Coronary artery (tissue), 2 donors: ENCODE results near the gene SPDYE4.

Experiments used
- DNase-seq: peaks from one replicate; pipeline ENCODE4 v3.0.0-alpha.2; 2017; ENCODE audit warnings: low spot score
- H3K27ac ChIP-seq, 2 donors: fragments of 200-600 bp; sonication (generic); one replicate each; pipeline ENCODE4 v1.5.1; 2016 to 2019
- H3K4me3 ChIP-seq: fragments of 200-600 bp; sonication (generic); 2 replicates; pipeline ENCODE4 v1.5.1; 2016; ENCODE audit warnings: mild to moderate bottlenecking, moderate library complexity
- CTCF ChIP-seq: fragments of 200-600 bp; sonication (generic); IDR thresholded peaks from one replicate; pipeline ENCODE4 v1.5.1; 2019; ENCODE audit warnings: antibody characterized with exemption

Gene SPDYE4

DNA sequence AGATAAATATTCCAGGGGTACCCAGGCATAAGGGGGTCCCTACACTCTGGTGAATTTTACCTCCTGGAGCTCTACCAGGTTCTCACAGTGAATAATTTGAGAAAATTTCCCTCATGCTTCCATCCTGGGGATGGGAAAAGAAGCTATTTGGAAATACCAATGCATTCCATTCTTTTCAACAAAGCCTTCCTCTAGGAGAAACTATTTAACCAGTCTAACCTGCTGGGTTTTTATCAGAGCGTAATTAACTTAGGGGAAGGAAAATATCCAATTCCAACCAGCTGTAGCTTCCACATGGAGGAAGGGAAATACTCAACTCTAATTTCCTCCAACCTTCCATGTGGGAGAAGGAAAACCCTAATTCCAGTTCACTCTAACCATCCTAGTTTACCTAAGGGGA is 23.8 kb upstream of the SPDYE4 start:
- DNase-seq: no peak
- Histone ChIP-seq H3K27ac (no peak overlapping the region), H3K4me3 (no peak overlapping the region)
- TF ChIP-seq CTCF: no peak

DNA sequence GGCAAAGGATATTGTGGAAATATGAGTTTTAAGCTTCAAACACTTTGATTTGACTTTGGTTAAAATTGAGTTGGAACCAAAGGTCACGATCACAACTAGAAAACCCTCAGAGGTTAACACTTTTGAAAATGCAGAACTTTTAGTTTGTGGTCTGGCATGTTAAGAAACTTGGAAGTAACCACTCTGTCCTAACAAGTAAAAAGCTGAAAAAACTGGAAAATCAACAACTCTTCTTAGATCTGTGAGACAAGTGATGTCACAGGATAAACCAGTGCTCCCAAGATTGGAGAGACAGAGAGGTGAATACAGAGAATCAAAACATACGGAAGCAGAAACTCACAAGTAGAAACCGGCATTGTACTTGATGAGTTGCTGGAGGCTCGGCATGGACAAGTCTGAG is 23.4 kb upstream of the SPDYE4 start:
- no peak for TF ChIP-seq CTCF
- DNase-seq: peak; percentile 9
- H3K4me3 ChIP-seq: no peak overlapping the region
- no peak overlapping the region for H3K27ac ChIP-seq

GRCh38 chr17:8776881-8777280 is 18.5 kb upstream of the SPDYE4 start:
- no peak for DNase-seq
- H3K27ac ChIP-seq: peak overlapping the region; percentile 37 to 57
- H3K4me3 ChIP-seq: no peak overlapping the region
- no peak for TF ChIP-seq CTCF

GRCh38 chr17:8776248-8776647 is 17.9 kb upstream of the SPDYE4 start:
- peak; percentile 43 for DNase-seq

DNA sequence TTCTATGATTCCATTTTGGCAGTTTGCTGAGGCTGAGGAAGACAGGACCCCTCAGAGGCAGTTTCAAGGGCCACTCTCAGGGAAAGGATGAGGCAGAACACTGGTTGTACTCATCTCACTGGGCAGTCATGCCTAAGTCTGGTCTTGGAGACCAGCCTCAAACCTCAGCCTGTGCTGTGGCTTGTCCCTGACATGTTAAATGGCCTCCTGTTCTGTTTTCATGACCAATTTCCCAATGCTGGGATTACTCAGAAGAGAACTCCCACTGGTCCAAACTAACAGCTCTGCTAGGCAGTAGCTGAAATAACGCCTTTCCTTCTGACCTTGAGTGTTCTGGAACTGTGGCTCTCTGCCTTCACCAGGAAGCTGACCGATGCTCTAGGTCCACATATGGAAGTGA is 8.4 kb upstream of the SPDYE4 start:
- no peak for TF ChIP-seq CTCF

More at GRCh38 chr17:8776248-8776647, 17.9 kb upstream of the SPDYE4 start:
- Histone ChIP-seq H3K4me3 (no peak overlapping the region), H3K27ac (peak overlapping the region in 1 of 2 donors; percentile 20)
- TF ChIP-seq CTCF: no peak

GRCh38 chr17:8762012-8762411 is 3.7 kb upstream of the SPDYE4 start:
- no peak overlapping the region for H3K27ac ChIP-seq
- TF ChIP-seq CTCF: no peak
- no peak overlapping the region for H3K4me3 ChIP-seq
- peak; percentile 41 for DNase-seq

More for the DNA sequence above, 8.4 kb upstream of the SPDYE4 start:
- H3K4me3 ChIP-seq: no peak overlapping the region
- peak; percentile 35 for DNase-seq
- no peak overlapping the region for H3K27ac ChIP-seq

DNA sequence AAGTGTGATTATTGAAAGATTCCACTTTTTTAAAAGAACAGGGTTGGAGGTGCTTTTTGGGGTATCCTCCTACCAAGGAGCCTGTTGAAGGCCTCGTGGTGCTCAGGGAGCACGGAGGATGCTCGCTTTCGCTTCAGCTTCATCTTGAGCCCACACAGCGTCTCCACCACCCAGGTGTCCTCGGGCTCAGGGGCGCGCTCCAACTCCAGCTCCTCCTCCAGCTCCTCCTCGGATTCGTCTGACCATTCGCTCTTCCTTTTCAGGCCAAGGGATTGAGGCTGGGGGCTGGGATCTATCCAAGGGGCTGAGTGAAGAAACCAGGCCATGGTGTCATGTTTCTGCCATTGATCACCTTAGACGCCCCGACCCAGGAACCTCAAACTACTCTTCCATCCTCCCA is 1.2 kb downstream of the SPDYE4 start:
- DNase-seq: peak; percentile 49
- TF ChIP-seq CTCF: no peak
- H3K27ac ChIP-seq: no peak overlapping the region
- H3K4me3 ChIP-seq: no peak overlapping the region
